NT2/D1 (cell line): ENCODE data around the gene THSD7A.
A peak's percentile ranks its signal among the peaks of the same experiment; 100 is the strongest.

Source experiments
- DNase-seq: peaks from one replicate; pipeline ENCODE4 v3.0.0-alpha.2; 2011; ENCODE audit warnings: low read depth, low spot score
- H3K27me3 ChIP-seq: 2 replicates; pipeline ENCODE4 v1.6.0; 2011; ENCODE audit warnings: mild to moderate bottlenecking; ENCODE audit not compliant: insufficient read length, insufficient read depth
- H3K36me3 ChIP-seq: 2 replicates; pipeline ENCODE4 v1.6.1; 2011; ENCODE audit warnings: mild to moderate bottlenecking, low read length, mixed read lengths; ENCODE audit not compliant: insufficient read depth, insufficient read length
- H3K4me1 ChIP-seq: 2 replicates; pipeline ENCODE4 v1.5.1; 2011; ENCODE audit not compliant: insufficient read depth, insufficient read length
- H3K4me3 ChIP-seq: 2 replicates; pipeline ENCODE4 v1.5.1; 2011; ENCODE audit warnings: low read depth; ENCODE audit not compliant: insufficient read length
- H3K9ac ChIP-seq: 2 replicates; pipeline ENCODE4 v1.6.0; 2011; ENCODE audit warnings: low read depth; ENCODE audit not compliant: insufficient read length
- H3K9me3 ChIP-seq: 2 replicates; pipeline ENCODE4 v1.5.1; 2011; ENCODE audit warnings: mild to moderate bottlenecking, low read length; ENCODE audit not compliant: insufficient read depth
- SUZ12 ChIP-seq: IDR thresholded peaks from 2 replicates; pipeline ENCODE4 v1.6.1; 2011; ENCODE audit not compliant: insufficient read length, insufficient read depth; ENCODE audit errors: extremely low read depth
- YY1 ChIP-seq: IDR thresholded peaks from 2 replicates; pipeline ENCODE4 v1.6.1; 2011; ENCODE audit not compliant: insufficient read length, insufficient read depth
- ZNF274 ChIP-seq: IDR thresholded peaks from 2 replicates; pipeline ENCODE4 v1.6.1; 2011; ENCODE audit warnings: mild to moderate bottlenecking, low read depth, low read length

The THSD7A gene

GRCh38 chr7:11517853-11518252 lies 314.1 kb downstream of the THSD7A start:
- TF ChIP-seq YY1: no peak
- no peak for TF ChIP-seq SUZ12
- no peak for TF ChIP-seq ZNF274
- DNase-seq: peak; percentile 18
- Histone ChIP-seq H3K27me3 (no peaks in the 10 kb centered on the region), H3K9me3 (no peaks in the 10 kb centered on the region), H3K9ac (no peak overlapping the region), H3K36me3 (no peaks in the 10 kb centered on the region), H3K4me1 (no peaks in the 10 kb centered on the region), H3K4me3 (no peak overlapping the region)

GRCh38 chr7:11516328-11516727 lies 315.7 kb downstream of the THSD7A start:
- H3K4me1 ChIP-seq: no peaks in the 10 kb centered on the region
- DNase-seq: no peak
- no peaks in the 10 kb centered on the region for H3K36me3 ChIP-seq
- H3K4me3 ChIP-seq: no peak overlapping the region
- TF ChIP-seq YY1: no peak
- no peak for TF ChIP-seq SUZ12
- no peak for TF ChIP-seq ZNF274
- H3K9me3 ChIP-seq: no peaks in the 10 kb centered on the region
- H3K27me3 ChIP-seq: no peaks in the 10 kb centered on the region
- H3K9ac ChIP-seq: no peak overlapping the region

GRCh38 chr7:11513460-11513859 lies 318.5 kb downstream of the THSD7A start:
- Histone ChIP-seq H3K36me3 (no peaks in the 10 kb centered on the region), H3K9me3 (no peaks in the 10 kb centered on the region), H3K9ac (no peak overlapping the region), H3K4me3 (no peak overlapping the region), H3K4me1 (no peaks in the 10 kb centered on the region), H3K27me3 (no peaks in the 10 kb centered on the region)
- TF ChIP-seq SUZ12: no peak
- TF ChIP-seq YY1: no peak
- TF ChIP-seq ZNF274: no peak
- DNase-seq: no peak

GRCh38 chr7:11507929-11508328 lies 324.1 kb downstream of the THSD7A start:
- H3K27me3 ChIP-seq: no peaks in the 10 kb centered on the region
- H3K36me3 ChIP-seq: no peaks in the 10 kb centered on the region
- H3K9ac ChIP-seq: no peak overlapping the region
- TF ChIP-seq YY1 (no peak), SUZ12 (no peak), ZNF274 (no peak)
- no peak for DNase-seq
- no peak overlapping the region for H3K4me3 ChIP-seq
- no peaks in the 10 kb centered on the region for H3K4me1 ChIP-seq
- peaks cover 6% of the 10 kb centered on the region; the same call in 1 of the 2 replicates for H3K9me3 ChIP-seq

GRCh38 chr7:11506417-11506816 lies 325.6 kb downstream of the THSD7A start:
- TF ChIP-seq ZNF274: no peak
- TF ChIP-seq YY1: no peak
- TF ChIP-seq SUZ12: no peak
- Histone ChIP-seq H3K36me3 (no peaks in the 10 kb centered on the region), H3K9ac (no peak overlapping the region), H3K27me3 (no peaks in the 10 kb centered on the region), H3K4me1 (no peaks in the 10 kb centered on the region), H3K9me3 (peaks cover 6% of the 10 kb centered on the region; the same call in 1 of the 2 replicates), H3K4me3 (no peak overlapping the region)
- DNase-seq: no peak

GRCh38 chr7:11505471-11505985 lies 326.5 kb downstream of the THSD7A start:
- DNase-seq: no peak
- Histone ChIP-seq H3K9ac (no peak overlapping the region), H3K27me3 (no peaks in the 10 kb centered on the region), H3K4me1 (no peaks in the 10 kb centered on the region), H3K4me3 (no peak overlapping the region), H3K9me3 (peaks cover 6% of the 10 kb centered on the region; the same call in 1 of the 2 replicates), H3K36me3 (no peaks in the 10 kb centered on the region)
- no peak for TF ChIP-seq YY1
- TF ChIP-seq SUZ12: no peak
- no peak for TF ChIP-seq ZNF274

- Histone ChIP-seq H3K9ac (no peak overlapping the region), H3K4me1 (no peaks in the 10 kb centered on the region), H3K4me3 (no peak overlapping the region), H3K36me3 (no peaks in the 10 kb centered on the region), H3K9me3 (peaks cover 7% of the 10 kb centered on the region; the same call in 1 of the 2 replicates), H3K27me3 (no peaks in the 10 kb centered on the region)
- TF ChIP-seq ZNF274 (no peak), SUZ12 (no peak), YY1 (no peak)
- DNase-seq: no peak
These were observed 339.7 kb downstream of the THSD7A start for GRCh38 chr7:11492307-11492706.

GRCh38 chr7:11491811-11492210 lies 340.2 kb downstream of the THSD7A start:
- no peak for DNase-seq
- H3K4me3 ChIP-seq: no peak overlapping the region
- H3K27me3 ChIP-seq: no peaks in the 10 kb centered on the region
- H3K36me3 ChIP-seq: no peaks in the 10 kb centered on the region
- no peak overlapping the region for H3K9ac ChIP-seq
- no peaks in the 10 kb centered on the region for H3K4me1 ChIP-seq
- TF ChIP-seq YY1 (no peak), SUZ12 (no peak), ZNF274 (no peak)
- H3K9me3 ChIP-seq: peaks cover 9% of the 10 kb centered on the region; the same call in 1 of the 2 replicates
